Neural cell (in vitro differentiated cells): ENCODE data around the gene EIF2B1. TPM values are rescaled to one million over a fixed set of nuclear protein-coding genes. Genes with fewer than 3 reads are reported as not detected.

Source experiments
- H2AFZ ChIP-seq: fragments of 200-600, 300-800 bp; sonication (generic), shearing (Covaris generic); 2 replicates; pipeline ENCODE4 v1.6.0; 2014; ENCODE audit warnings: low read depth, mild to moderate bottlenecking, antibody characterized with exemption, low read length, moderate library complexity
- H3F3A ChIP-seq: fragments of 200-600 bp; shearing (Covaris generic); 2 replicates; pipeline ENCODE4 v1.6.1; 2016; ENCODE audit warnings: mild to moderate bottlenecking, moderate library complexity, mixed read lengths, antibody characterized with exemption, low read length; ENCODE audit not compliant: insufficient read depth, poor library complexity, severe bottlenecking
- H3K27ac ChIP-seq: fragments of 200-600, 300-800 bp; sonication (generic), shearing (Covaris generic); 2 replicates; pipeline ENCODE4 v1.5.1; 2014; ENCODE audit warnings: mild to moderate bottlenecking, low read length, moderate library complexity
- H3K27me3 ChIP-seq: fragments of 300-800, 200-600 bp; sonication (generic), shearing (Covaris generic); 2 replicates; pipeline ENCODE4 v1.6.0; 2014; ENCODE audit warnings: mild to moderate bottlenecking, low read depth, low read length, moderate library complexity; ENCODE audit not compliant: insufficient read depth
- H3K36me3 ChIP-seq: fragments of 300-800, 200-600 bp; sonication (generic), shearing (Covaris generic); 2 replicates; pipeline ENCODE4 v1.5.1; 2014; ENCODE audit warnings: mild to moderate bottlenecking, antibody characterized with exemption, low read length, moderate library complexity; ENCODE audit not compliant: insufficient read depth
- H3K4me2 ChIP-seq: fragments of 300-800, 200-600 bp; sonication (generic), shearing (Covaris generic); 2 replicates; pipeline ENCODE4 v1.6.0; 2014; ENCODE audit warnings: mild to moderate bottlenecking, low read length
- H3K4me3 ChIP-seq: fragments of 300-800, 200-600 bp; sonication (generic), shearing (Covaris generic); 2 replicates; pipeline ENCODE4 v1.5.1; 2014; ENCODE audit warnings: mild to moderate bottlenecking, low read length, moderate library complexity
- H3K79me2 ChIP-seq: fragments of 200-600 bp; shearing (Covaris generic); replicated peaks from 2 replicates; pipeline ENCODE4 v1.6.0; 2014; ENCODE audit warnings: mild to moderate bottlenecking, low read length, moderate library complexity; ENCODE audit not compliant: insufficient read depth
- H3K9ac ChIP-seq: fragments of 300-800, 200-600 bp; sonication (generic), shearing (Covaris generic); 2 replicates; pipeline ENCODE4 v1.6.1; 2016; ENCODE audit warnings: mild to moderate bottlenecking, low read length, mixed read lengths
- H3K9me2 ChIP-seq: fragments of 200-600 bp; shearing (Covaris generic); 2 replicates; pipeline ENCODE4 v1.6.1; 2016; ENCODE audit warnings: mild to moderate bottlenecking, low read length, mixed read lengths; ENCODE audit not compliant: insufficient read depth
- H3K9me3 ChIP-seq: fragments of 200-600, 300-800 bp; sonication (generic), shearing (Covaris generic); 2 replicates; pipeline ENCODE4 v1.6.1; 2016; ENCODE audit warnings: mild to moderate bottlenecking, mixed run types, low read length, moderate library complexity, mixed read lengths
- H4K20me1 ChIP-seq: fragments of 200-600 bp; shearing (Covaris generic); 2 replicates; pipeline ENCODE4 v1.6.1; 2016; ENCODE audit warnings: mild to moderate bottlenecking, mixed run types; ENCODE audit not compliant: insufficient read depth
- EP300 ChIP-seq: fragments of 450-650 bp; conservative IDR thresholded peaks from 2 replicates; pipeline ENCODE4 v1.6.1; 2014; ENCODE audit warnings: antibody characterized with exemption, mild to moderate bottlenecking, moderate library complexity; ENCODE audit not compliant: poor library complexity, severe bottlenecking
- EZH2 ChIP-seq: fragments of 200-600, 300-800 bp; shearing (Covaris generic), sonication (generic); IDR thresholded peaks from 2 replicates; pipeline ENCODE4 v1.6.1; 2014; ENCODE audit warnings: antibody characterized with exemption, low read length, borderline replicate concordance, mild to moderate bottlenecking; ENCODE audit not compliant: insufficient read depth, poor library complexity, severe bottlenecking
- MXI1 ChIP-seq: fragments of 450-650 bp; conservative IDR thresholded peaks from 2 replicates; pipeline ENCODE4 v1.6.1; 2014; ENCODE audit warnings: antibody characterized with exemption, mild to moderate bottlenecking; ENCODE audit not compliant: poor library complexity, severe bottlenecking
- POLR2AphosphoS5 ChIP-seq: IDR thresholded peaks from 2 replicates; pipeline ENCODE4 v1.6.1; 2012
- RAD21 ChIP-seq: fragments of 450-650 bp; conservative IDR thresholded peaks from 2 replicates; pipeline ENCODE4 v1.6.1; 2014; ENCODE audit warnings: antibody characterized with exemption, mild to moderate bottlenecking, moderate library complexity
- SMC3 ChIP-seq: fragments of 450-650 bp; conservative IDR thresholded peaks from 2 replicates; pipeline ENCODE4 v1.6.1; 2014; ENCODE audit warnings: antibody characterized with exemption, mild to moderate bottlenecking, moderate library complexity; ENCODE audit not compliant: poor library complexity
- TAF1 ChIP-seq: IDR thresholded peaks from 2 replicates; pipeline ENCODE4 v1.6.1; 2012; ENCODE audit warnings: low read depth
- polyA plus RNA-seq: library from polyadenylated mRNA; depleted of rRNA; stranded (reverse); fragments of >200 nt; gene quantifications from 2 replicates; pipeline ENCODE4 v1.2.3, GENCODE V29; 2014
- TF ChIP-seq, protein P1 (sequence below): fragments of 450-650 bp; IDR thresholded peaks from 2 replicates; pipeline ENCODE4 v1.5.1; 2014; ENCODE audit warnings: antibody characterized with exemption, mild to moderate bottlenecking, moderate library complexity; ENCODE audit not compliant: poor library complexity, severe bottlenecking
- TF ChIP-seq, protein P2 (sequence below): IDR thresholded peaks from 2 replicates; pipeline ENCODE4 v1.6.1; 2012; ENCODE audit warnings: borderline replicate concordance

Gene EIF2B1
- polyA plus RNA-seq, 1 donor from 2014 or later = 59.9 TPM

DNA sequence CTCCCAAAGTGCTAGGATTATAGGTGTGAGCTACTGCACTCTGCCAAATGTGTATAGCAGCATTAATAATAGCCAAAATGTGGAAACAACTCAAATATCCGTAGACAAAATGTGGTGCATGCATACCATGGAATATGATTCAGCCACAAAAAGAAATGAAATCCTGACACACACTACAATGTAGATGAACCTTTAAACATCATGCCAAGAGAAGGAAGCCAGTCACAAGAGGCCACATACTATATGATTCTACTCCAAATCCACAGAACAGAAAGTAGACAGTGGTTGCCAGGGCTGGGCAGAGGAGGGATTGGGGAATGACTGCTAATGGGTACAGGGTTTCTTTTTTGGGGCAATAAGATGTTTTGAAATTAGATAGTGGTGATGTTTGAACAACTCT, 56.9 kb downstream of the EIF2B1 start:
- TF ChIP-seq POLR2AphosphoS5 (no peak), SMC3 (no peak), EP300 (no peak), TAF1 (no peak), EZH2 (no peak), MXI1 (no peak), RAD21 (no peak)
- TF ChIP-seq, protein P1, sequence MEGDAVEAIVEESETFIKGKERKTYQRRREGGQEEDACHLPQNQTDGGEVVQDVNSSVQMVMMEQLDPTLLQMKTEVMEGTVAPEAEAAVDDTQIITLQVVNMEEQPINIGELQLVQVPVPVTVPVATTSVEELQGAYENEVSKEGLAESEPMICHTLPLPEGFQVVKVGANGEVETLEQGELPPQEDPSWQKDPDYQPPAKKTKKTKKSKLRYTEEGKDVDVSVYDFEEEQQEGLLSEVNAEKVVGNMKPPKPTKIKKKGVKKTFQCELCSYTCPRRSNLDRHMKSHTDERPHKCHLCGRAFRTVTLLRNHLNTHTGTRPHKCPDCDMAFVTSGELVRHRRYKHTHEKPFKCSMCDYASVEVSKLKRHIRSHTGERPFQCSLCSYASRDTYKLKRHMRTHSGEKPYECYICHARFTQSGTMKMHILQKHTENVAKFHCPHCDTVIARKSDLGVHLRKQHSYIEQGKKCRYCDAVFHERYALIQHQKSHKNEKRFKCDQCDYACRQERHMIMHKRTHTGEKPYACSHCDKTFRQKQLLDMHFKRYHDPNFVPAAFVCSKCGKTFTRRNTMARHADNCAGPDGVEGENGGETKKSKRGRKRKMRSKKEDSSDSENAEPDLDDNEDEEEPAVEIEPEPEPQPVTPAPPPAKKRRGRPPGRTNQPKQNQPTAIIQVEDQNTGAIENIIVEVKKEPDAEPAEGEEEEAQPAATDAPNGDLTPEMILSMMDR = no peak
- TF ChIP-seq, protein P2, sequence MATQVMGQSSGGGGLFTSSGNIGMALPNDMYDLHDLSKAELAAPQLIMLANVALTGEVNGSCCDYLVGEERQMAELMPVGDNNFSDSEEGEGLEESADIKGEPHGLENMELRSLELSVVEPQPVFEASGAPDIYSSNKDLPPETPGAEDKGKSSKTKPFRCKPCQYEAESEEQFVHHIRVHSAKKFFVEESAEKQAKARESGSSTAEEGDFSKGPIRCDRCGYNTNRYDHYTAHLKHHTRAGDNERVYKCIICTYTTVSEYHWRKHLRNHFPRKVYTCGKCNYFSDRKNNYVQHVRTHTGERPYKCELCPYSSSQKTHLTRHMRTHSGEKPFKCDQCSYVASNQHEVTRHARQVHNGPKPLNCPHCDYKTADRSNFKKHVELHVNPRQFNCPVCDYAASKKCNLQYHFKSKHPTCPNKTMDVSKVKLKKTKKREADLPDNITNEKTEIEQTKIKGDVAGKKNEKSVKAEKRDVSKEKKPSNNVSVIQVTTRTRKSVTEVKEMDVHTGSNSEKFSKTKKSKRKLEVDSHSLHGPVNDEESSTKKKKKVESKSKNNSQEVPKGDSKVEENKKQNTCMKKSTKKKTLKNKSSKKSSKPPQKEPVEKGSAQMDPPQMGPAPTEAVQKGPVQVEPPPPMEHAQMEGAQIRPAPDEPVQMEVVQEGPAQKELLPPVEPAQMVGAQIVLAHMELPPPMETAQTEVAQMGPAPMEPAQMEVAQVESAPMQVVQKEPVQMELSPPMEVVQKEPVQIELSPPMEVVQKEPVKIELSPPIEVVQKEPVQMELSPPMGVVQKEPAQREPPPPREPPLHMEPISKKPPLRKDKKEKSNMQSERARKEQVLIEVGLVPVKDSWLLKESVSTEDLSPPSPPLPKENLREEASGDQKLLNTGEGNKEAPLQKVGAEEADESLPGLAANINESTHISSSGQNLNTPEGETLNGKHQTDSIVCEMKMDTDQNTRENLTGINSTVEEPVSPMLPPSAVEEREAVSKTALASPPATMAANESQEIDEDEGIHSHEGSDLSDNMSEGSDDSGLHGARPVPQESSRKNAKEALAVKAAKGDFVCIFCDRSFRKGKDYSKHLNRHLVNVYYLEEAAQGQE = no peak
- Histone ChIP-seq H3K36me3 (no peaks in the 10 kb centered on the region), H3F3A (no peaks in the 10 kb centered on the region), H3K4me3 (no peak overlapping the region), H4K20me1 (no peaks in the 10 kb centered on the region), H3K4me2 (no peak overlapping the region), H3K79me2 (no peaks in the 10 kb centered on the region), H3K9me3 (no peaks in the 10 kb centered on the region), H2AFZ (no peak overlapping the region), H3K9ac (no peak overlapping the region), H3K9me2 (no peaks in the 10 kb centered on the region), H3K27ac (no peak overlapping the region), H3K27me3 (no peaks in the 10 kb centered on the region)

DNA sequence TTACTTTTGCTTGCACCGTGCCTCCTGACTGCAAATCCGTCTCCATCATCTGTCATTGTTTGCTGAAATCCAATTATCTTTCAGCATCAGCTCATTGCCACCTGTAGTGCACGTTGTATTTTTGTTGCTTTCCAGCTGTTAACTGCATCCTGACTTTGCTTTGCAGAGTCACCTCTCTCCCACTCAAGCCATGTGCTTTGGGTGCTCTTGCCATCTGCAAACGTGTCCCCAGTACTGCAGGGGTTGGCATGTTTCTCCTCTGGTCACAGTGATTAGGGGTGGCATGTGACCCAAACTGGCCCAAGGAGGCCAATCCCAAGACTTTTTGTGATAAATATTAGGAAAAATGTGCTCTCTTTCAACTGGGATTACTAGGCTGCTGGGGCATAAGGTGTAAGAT, 59.6 kb downstream of the EIF2B1 start:
- Histone ChIP-seq H3K9me3 (no peaks in the 10 kb centered on the region), H3K4me3 (no peak overlapping the region), H3K9me2 (no peaks in the 10 kb centered on the region), H3K36me3 (no peaks in the 10 kb centered on the region), H3K9ac (no peak overlapping the region), H3K27ac (no peak overlapping the region), H3K27me3 (no peaks in the 10 kb centered on the region), H2AFZ (no peak overlapping the region), H3K4me2 (no peak overlapping the region), H3K79me2 (no peaks in the 10 kb centered on the region), H3F3A (no peaks in the 10 kb centered on the region), H4K20me1 (no peaks in the 10 kb centered on the region)
- no peak for TF ChIP-seq EZH2
- TF ChIP-seq, protein P1 = no peak
- no peak for TF ChIP-seq SMC3
- TF ChIP-seq, protein P2 = no peak
- TF ChIP-seq POLR2AphosphoS5 = no peak
